Calu3 (cell line): ENCODE measurements around the gene PDK2. TPM values are rescaled to one million over a fixed set of nuclear protein-coding genes. Genes with fewer than 3 reads are reported as not detected.

Source experiments
- BruUV-seq: library from RNA; stranded (reverse); fragments of 400-500 nt; replicated peaks from 2 replicates; lab custom pipeline; 2021; lab: Mats Ljungman, UMichigan
- CTCF ChIA-PET: fragments of 300-600 bp; sonication (Branson Sonifier 250); formaldehyde crosslinking; loops from one replicate; lab custom pipeline; 2022; ENCODE audit warnings: antibody characterized with exemption; lab: Charles Lee
- DNase-seq: peaks from one replicate; pipeline ENCODE4 v3.0.0; 2022
- H3K27ac Mint-ChIP-seq: one replicate; pipeline ENCODE4 v1.8.0; 2022; ENCODE audit warnings: mixed read lengths; ENCODE audit not compliant: unreplicated experiment
- H3K27me3 Mint-ChIP-seq: one replicate; pipeline ENCODE4 v1.8.0; 2022; ENCODE audit warnings: mixed read lengths; ENCODE audit not compliant: unreplicated experiment
- H3K36me3 Mint-ChIP-seq: one replicate; pipeline ENCODE4 v1.8.0; 2022; ENCODE audit warnings: mild to moderate bottlenecking, moderate library complexity, mixed read lengths; ENCODE audit not compliant: insufficient read depth, unreplicated experiment
- H3K4me1 Mint-ChIP-seq: one replicate; pipeline ENCODE4 v1.8.0; 2022; ENCODE audit warnings: mild to moderate bottlenecking, low read depth, mixed read lengths; ENCODE audit not compliant: unreplicated experiment
- H3K4me3 Mint-ChIP-seq: one replicate; pipeline ENCODE4 v1.8.0; 2022; ENCODE audit warnings: mild to moderate bottlenecking, low read depth, moderate library complexity, mixed read lengths; ENCODE audit not compliant: unreplicated experiment
- H3K9me3 Mint-ChIP-seq: one replicate; pipeline ENCODE4 v1.8.0; 2022; ENCODE audit warnings: low read depth, mixed read lengths; ENCODE audit not compliant: unreplicated experiment
- intact Hi-C: fragments of 100-400 bp; cut with micrococcal nuclease; formaldehyde crosslinking; loops from one replicate; pipeline ENCODE4 v1.10.0; 2022; ENCODE audit not compliant: unreplicated experiment
- total RNA-seq: library from RNA; stranded (reverse); gene quantifications from 2 replicates; pipeline ENCODE4 v1.2.3, GENCODE V29; 2022
- TF ChIP-seq, protein P1 (sequence below): fragments of 200-600 bp; IDR thresholded peaks from one replicate; pipeline ENCODE4 v1.8.0; 2022; ENCODE audit warnings: antibody characterized with exemption; ENCODE audit not compliant: unreplicated experiment

Gene PDK2
- total RNA-seq, 1 experiment from 2014 or later = 29.5 TPM

DNA sequence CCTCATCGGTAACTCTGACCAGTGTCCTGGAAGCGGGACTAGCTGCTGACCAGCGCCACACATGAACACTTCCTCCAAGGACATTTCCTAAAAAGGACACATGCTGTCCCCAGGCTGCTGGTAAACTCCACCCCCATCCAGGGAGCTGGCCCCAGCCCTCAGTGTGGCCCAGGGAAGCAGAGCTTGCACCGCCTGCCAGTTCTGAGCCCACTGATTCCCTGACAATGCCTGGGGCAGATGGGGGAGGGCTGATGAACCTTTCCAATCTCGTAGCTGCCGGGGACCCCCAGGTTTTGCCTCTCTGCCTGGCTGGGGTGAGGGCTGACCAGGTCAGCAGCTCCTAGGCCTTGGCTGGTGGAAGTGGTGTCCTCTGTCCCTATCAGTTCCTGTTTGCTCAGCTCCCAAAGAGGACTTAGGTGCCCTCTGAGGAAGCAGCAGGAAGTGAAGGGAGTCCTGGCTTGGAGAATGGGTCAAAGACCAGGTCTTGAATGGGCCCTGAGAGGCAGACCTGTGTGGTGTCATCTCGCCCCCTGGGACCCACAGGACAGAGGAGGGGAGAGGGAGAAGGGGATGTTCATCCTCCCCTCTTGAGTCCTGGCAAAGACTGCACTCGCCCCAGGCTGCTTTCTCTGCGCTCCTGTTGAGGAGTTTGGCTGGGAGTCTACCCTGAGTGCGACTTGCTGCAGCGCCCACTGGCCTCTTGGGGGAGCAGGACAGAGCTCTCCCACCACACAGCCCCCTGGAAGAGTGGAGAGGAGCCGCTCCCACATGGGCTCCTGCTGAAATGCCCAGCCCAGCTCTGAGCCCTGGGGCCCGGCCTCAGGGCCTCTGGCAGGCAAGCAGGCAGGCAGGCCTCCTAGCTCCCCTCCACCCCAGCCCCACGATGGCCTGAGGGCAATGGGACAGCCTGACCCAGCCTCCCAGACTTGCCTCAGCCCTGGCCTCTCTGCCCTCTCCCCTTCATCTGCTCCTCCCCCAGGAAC lies 16.8 kb downstream of the PDK2 start:
- no peak for DNase-seq
- Mint-ChIP-seq H3K27me3 (peaks cover 27% of the 10 kb centered on the region), H3K4me1 (no peaks in the 10 kb centered on the region), H3K36me3 (peaks cover 18% of the 10 kb centered on the region), H3K9me3 (no peaks in the 10 kb centered on the region), H3K4me3 (no peak overlapping the region), H3K27ac (no peak overlapping the region)
- intact Hi-C loops = no loop called here
- CTCF ChIA-PET = interaction anchor here (0.7 to 1.4 kb wide), 5 partner anchors 10 to 110 kb away, joined by 3 to 4 read pairs (median 3); no protein-coding TSS in a partner anchor
- no TSS peak for BruUV-seq
- TF ChIP-seq, protein P1, sequence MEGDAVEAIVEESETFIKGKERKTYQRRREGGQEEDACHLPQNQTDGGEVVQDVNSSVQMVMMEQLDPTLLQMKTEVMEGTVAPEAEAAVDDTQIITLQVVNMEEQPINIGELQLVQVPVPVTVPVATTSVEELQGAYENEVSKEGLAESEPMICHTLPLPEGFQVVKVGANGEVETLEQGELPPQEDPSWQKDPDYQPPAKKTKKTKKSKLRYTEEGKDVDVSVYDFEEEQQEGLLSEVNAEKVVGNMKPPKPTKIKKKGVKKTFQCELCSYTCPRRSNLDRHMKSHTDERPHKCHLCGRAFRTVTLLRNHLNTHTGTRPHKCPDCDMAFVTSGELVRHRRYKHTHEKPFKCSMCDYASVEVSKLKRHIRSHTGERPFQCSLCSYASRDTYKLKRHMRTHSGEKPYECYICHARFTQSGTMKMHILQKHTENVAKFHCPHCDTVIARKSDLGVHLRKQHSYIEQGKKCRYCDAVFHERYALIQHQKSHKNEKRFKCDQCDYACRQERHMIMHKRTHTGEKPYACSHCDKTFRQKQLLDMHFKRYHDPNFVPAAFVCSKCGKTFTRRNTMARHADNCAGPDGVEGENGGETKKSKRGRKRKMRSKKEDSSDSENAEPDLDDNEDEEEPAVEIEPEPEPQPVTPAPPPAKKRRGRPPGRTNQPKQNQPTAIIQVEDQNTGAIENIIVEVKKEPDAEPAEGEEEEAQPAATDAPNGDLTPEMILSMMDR = no peak

- Mint-ChIP-seq H3K9me3 (no peaks in the 10 kb centered on the region), H3K36me3 (peaks cover 18% of the 10 kb centered on the region), H3K4me1 (no peaks in the 10 kb centered on the region), H3K27me3 (peaks cover 35% of the 10 kb centered on the region), H3K27ac (no peak overlapping the region), H3K4me3 (no peak overlapping the region)
- no TSS peak for BruUV-seq
- TF ChIP-seq, protein P1 = no peak
- no peak for DNase-seq
- intact Hi-C loops = no loop called here
- CTCF ChIA-PET = interaction anchor here (1.1 kb wide), 2 partner anchors 10 to 24 kb away, joined by 3 read pairs; no protein-coding TSS in a partner anchor
These were observed 17.5 kb downstream of the PDK2 start for GRCh38 chr17:50112694-50113093.

DNA sequence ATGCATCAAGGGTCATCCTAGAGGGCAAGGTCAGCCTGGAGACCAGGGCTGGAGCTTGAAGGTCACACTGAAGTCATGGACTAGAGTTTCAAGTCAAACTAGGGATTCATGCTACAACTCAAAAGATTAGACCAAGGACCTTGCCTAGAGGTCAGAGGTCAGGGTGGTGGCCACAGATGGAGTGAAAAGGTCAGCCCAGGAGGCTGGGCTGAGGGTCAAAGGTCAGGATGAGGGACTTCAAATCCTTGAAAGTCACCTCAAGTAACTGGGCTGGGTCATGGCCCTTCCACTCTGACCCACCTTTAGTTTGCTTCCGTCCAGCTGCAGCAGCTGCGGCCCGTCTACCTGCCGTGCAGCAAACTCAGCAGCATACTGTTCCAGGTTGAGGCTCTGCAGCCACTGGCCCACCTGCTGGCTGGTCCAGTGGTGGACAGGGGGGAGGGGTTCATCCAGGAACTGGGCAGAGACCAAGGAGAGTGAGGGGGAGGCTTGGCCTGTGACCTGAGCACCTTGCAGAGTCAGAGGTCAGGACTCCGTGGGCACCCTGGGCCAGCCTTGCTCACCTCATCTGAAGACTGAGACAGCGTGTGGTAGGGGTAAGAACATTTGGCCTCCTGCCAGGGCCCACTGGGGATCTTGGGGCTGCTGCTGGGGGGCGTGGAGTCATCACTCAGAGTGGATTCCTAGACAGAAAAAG lies 18.6 kb downstream of the PDK2 start:
- Mint-ChIP-seq H3K4me3 (no peak overlapping the region), H3K27ac (no peak overlapping the region), H3K9me3 (no peaks in the 10 kb centered on the region), H3K27me3 (peaks cover 45% of the 10 kb centered on the region), H3K36me3 (peaks cover 16% of the 10 kb centered on the region), H3K4me1 (no peaks in the 10 kb centered on the region)
- TF ChIP-seq, protein P1 = no peak
- CTCF ChIA-PET = interaction anchor here (1.1 to 1.7 kb wide), 3 partner anchors 11 to 22 kb away, joined by 3 to 9 read pairs (median 5); partner anchors contain the start of gene PDK2
- BruUV-seq = no TSS peak
- intact Hi-C loops = no loop called here
- no peak for DNase-seq

DNA sequence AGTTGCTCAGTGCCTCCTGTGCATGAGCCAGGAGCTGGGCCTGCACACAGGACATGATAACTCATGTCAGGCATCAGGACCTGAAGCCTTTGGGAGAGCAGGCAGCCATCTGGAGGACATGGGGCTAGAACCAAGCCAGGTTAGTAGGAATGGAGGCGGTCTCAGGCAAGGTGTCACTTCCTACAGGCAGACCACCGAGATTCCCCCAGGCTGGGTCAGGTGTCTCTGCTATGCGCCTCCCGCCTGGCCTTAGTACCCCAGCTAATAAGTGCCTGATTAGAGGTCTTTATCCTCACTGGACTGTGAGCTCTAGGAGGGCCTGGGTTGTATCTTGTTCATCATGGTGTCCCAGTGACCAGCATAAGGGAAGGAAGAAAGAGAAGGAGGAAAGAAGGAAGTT lies 19.2 kb downstream of the PDK2 start:
- H3K36me3 Mint-ChIP-seq = peaks cover 13% of the 10 kb centered on the region
- no peaks in the 10 kb centered on the region for H3K4me1 Mint-ChIP-seq
- no peak for DNase-seq
- TF ChIP-seq, protein P1 = no peak
- intact Hi-C loops = no loop called here
- no peak overlapping the region for H3K4me3 Mint-ChIP-seq
- no peak overlapping the region for H3K27ac Mint-ChIP-seq
- CTCF ChIA-PET = interaction anchor here (0.6 to 1.7 kb wide), 6 partner anchors 9 to 64 kb away, joined by 3 to 9 read pairs (median 4); partner anchors contain the start of gene PDK2
- BruUV-seq = no TSS peak
- H3K27me3 Mint-ChIP-seq = peaks cover 52% of the 10 kb centered on the region
- H3K9me3 Mint-ChIP-seq = no peaks in the 10 kb centered on the region
